ENCODE measurements around the gene FES.

FES gene

DNA sequence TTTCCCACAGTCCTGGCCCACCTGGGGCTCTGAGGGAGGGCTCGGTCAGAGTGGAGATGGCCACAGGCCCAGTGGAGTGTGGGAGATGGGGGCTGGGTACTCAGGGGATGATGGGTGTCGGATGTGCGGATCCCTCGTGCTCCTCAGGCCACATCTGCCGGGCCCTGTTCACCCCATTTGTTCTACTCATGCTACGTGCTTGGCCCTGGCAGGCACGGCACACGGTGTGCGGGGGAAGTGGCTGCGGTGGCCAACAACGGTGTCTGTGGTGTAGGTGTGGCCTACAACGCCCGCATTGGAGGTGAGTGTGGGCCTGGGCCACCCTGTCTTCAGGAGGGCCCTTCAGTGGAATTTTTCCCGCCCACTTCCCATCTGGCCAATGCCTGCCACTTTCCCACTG, 7.0 kb upstream of the FES start:
- no peak for DNase-seq

DNA sequence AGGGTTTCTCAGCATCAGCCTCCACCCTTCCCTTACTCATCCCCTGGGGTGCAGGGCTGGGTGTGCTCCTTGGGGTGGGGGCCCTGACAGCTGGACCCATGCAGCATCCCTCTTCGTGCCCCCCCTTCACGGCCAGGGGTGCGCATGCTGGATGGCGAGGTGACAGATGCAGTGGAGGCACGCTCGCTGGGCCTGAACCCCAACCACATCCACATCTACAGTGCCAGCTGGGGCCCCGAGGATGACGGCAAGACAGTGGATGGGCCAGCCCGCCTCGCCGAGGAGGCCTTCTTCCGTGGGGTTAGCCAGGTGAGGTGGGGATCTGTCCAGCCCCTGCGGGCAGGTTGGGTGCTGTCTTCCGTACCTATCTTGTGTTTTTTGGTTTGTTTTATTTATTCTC, 6.3 kb upstream of the FES start:
- DNase-seq = no peak

DNA sequence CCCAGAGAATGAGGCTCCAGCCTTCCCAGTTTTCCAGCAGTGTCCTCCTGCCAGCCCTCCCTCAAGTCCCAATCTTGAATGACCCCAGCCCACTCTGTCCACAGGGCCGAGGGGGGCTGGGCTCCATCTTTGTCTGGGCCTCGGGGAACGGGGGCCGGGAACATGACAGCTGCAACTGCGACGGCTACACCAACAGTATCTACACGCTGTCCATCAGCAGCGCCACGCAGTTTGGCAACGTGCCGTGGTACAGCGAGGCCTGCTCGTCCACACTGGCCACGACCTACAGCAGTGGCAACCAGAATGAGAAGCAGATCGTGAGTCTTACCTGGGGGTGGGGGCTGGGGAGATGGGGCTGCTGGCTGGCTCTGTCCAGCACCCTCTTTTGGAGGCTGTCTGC, 5.6 kb upstream of the FES start:
- no peak for DNase-seq

DNA sequence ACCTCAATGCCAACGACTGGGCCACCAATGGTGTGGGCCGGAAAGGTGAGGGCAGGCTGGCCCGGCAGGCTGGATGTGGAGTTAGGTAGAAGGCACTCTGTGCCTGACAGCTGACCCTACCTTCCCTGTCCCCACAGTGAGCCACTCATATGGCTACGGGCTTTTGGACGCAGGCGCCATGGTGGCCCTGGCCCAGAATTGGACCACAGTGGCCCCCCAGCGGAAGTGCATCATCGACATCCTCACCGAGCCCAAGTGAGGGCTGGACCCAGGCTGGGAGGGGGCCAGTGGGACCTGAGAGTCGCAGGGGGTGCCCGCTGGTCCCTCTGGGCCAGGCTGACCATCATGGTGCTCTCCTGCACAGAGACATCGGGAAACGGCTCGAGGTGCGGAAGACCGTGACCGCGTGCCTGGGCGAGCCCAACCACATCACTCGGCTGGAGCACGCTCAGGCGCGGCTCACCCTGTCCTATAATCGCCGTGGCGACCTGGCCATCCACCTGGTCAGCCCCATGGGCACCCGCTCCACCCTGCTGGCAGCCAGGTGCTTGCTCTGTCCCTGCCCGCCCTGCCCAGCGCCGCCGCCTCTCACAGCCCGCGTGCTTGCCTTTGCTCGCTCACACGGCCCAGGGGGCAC, 4.5 kb upstream of the FES start:
- DNase-seq = no peak

DNA sequence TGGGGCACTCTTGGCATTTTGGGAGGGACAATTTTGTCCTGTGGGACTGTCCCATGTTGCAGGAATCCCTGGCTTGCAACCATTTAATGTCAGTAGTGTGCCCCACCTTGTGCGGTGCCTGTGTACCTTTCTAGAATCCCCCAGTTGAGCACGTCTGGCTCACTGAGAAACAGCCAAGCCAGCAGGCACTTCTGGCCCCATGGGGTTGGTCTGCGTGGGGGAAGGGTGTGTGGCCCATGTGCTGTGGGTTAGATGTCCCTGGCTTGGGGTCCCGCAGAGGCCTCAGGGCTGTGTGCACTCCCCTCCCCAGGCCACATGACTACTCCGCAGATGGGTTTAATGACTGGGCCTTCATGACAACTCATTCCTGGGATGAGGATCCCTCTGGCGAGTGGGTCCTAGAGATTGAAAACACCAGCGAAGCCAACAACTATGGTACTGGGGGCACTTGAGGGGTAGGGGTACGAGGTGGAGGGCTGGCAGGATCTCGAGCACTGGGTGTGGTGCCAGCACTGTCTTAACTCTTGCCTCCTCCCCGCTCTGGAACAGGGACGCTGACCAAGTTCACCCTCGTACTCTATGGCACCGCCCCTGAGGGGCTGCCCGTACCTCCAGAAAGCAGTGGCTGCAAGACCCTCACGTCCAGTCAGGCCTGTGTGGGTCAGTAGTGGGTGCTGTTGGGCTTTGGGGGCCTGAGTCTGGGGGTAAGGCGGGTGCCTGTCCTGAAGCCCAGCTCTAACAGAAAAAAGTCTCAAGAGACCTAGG, 3.7 kb upstream of the FES start:
- DNase-seq = no peak

DNA sequence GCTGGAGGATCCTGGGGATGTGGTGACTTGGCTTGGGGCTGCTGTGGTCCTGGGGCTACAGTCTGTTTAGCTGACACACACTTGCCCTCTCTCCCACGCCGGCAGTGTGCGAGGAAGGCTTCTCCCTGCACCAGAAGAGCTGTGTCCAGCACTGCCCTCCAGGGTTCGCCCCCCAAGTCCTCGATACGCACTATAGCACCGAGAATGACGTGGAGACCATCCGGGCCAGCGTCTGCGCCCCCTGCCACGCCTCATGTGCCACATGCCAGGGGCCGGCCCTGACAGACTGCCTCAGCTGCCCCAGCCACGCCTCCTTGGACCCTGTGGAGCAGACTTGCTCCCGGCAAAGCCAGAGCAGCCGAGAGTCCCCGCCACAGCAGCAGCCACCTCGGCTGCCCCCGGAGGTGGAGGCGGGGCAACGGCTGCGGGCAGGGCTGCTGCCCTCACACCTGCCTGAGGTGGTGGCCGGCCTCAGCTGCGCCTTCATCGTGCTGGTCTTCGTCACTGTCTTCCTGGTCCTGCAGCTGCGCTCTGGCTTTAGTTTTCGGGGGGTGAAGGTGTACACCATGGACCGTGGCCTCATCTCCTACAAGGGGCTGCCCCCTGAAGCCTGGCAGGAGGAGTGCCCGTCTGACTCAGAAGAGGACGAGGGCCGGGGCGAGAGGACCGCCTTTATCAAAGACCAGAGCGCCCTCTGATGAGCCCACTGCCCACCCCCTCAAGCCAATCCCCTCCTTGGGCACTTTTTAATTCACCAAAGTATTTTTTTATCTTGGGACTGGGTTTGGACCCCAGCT, 2.9 kb upstream of the FES start:
- DNase-seq = no peak

DNA sequence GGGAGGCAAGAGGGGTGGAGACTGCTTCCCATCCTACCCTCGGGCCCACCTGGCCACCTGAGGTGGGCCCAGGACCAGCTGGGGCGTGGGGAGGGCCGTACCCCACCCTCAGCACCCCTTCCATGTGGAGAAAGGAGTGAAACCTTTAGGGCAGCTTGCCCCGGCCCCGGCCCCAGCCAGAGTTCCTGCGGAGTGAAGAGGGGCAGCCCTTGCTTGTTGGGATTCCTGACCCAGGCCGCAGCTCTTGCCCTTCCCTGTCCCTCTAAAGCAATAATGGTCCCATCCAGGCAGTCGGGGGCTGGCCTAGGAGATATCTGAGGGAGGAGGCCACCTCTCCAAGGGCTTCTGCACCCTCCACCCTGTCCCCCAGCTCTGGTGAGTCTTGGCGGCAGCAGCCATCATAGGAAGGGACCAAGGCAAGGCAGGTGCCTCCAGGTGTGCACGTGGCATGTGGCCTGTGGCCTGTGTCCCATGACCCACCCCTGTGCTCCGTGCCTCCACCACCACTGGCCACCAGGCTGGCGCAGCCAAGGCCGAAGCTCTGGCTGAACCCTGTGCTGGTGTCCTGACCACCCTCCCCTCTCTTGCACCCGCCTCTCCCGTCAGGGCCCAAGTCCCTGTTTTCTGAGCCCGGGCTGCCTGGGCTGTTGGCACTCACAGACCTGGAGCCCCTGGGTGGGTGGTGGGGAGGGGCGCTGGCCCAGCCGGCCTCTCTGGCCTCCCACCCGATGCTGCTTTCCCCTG, 2.2 kb upstream of the FES start:
- DNase-seq = no peak

DNA sequence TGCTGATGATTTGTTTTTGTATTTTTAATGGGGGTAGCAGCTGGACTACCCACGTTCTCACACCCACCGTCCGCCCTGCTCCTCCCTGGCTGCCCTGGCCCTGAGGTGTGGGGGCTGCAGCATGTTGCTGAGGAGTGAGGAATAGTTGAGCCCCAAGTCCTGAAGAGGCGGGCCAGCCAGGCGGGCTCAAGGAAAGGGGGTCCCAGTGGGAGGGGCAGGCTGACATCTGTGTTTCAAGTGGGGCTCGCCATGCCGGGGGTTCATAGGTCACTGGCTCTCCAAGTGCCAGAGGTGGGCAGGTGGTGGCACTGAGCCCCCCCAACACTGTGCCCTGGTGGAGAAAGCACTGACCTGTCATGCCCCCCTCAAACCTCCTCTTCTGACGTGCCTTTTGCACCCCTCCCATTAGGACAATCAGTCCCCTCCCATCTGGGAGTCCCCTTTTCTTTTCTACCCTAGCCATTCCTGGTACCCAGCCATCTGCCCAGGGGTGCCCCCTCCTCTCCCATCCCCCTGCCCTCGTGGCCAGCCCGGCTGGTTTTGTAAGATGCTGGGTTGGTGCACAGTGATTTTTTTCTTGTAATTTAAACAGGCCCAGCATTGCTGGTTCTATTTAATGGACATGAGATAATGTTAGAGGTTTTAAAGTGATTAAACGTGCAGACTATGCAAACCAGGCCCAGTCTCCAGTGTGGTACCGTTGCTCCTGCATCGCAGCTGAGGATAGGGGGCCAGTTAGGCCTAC, 1.4 kb upstream of the FES start:
- no peak for DNase-seq

DNA sequence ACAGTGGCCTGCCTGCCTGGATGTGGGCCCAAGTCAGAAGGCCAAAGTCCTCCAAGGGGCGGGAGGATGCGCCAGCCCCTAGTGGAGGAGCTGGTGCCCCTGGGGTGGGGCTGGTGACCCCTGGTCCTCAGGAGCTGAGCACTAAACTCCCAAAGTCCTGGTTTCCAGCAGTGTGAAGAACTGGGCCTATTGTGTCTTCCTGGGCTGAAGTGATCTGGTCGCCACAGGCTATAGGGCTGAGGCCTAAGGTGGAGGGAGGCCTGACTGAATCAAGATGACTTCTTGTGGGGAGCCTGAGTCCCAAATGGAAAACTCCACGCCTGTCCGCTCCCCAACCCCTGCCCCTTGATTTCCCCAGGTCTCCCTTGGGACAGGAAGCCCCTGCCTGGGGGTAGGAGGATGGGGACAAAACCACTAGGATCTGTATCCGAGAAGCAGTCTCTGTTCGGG, 753 bp upstream of the FES start:
- DNase-seq = peak in 1 of 3 donors; percentile 15

DNA sequence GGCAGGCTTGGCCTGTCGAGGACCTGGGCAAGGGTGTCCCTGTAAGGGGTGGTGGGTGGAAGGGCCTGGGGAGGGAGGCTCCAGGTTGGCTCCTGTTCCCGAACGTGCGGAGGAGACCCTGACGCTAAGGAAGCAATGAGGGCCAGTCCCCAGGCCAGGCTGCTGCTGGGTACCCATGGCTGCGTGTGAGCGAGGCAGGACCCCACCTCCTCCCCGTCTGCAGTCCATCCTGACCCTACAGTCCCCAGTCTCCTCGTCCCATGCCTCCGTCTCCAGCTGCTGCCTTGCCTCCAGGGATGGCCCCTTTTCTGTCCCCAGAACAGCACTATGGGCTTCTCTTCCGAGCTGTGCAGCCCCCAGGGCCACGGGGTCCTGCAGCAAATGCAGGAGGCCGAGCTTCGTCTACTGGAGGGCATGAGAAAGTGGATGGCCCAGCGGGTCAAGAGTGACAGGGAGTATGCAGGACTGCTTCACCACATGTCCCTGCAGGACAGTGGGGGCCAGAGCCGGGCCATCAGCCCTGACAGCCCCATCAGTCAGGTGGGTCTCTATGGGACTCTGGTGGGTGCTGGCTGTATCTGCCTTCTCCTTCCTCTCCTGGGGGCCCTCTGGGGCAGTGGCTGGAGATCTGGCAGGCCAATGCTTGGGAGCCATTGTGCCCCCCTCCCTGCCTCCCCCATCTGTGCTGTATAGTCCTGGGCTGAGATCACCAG, 571 bp downstream of the FES start:
- no peak for DNase-seq

DNA sequence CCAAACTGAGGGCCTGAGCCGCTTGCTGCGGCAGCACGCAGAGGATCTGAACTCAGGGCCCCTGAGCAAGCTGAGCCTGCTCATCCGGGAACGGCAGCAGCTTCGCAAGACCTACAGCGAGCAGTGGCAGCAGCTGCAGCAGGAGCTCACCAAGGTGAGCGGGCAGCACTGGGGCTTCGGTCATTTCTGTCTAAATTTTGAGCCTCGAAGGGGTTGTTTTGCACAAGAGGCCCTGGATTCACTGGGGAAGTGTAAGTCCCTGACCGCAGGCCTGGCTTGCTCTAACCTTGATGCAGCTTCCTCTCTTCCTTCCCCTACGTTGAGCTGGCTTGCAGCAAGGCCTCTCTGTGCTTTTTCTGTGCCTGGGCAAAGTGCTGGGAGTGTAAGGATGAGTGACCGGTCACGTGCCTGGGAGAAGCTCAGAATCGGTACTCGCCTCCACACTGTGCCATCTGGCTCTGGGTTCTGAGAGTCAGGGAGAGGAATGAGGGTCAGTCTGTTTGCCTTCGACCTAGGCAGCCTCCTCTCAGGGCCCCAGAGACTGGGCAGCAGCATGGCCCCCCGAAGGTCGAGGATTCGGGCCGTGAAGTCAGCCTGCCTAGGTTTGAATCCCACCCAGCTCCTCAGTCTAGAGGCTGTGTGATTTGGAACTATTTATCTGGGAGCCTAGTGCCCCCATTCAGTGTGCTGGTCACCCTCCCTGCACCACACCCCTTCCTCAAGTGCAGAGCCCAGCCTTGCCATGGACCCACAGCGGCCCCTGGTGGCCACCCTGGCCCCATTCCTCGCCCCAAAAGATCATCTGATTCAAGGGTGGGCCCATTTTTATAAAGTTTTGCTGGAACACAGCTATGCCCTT, 1.4 kb downstream of the FES start:
- DNase-seq = peak; percentile 82 to 91 (median 83)

DNA sequence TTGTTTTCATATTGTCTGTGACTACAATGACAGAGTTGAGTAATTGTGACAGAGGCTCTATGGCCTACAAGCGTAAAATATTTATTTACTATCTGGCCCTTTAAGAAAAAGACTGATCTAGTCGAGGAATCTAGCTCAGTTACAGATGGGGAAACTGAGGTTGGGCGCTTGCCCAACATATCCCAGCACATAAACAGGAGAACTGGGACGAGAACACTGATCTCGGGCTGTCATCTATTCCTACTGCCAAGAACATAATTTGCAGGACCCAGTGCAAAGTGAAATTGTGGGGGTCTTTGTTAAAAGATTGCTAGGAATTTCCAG, 1.9 kb downstream of the FES start:
- DNase-seq = no peak

DNA sequence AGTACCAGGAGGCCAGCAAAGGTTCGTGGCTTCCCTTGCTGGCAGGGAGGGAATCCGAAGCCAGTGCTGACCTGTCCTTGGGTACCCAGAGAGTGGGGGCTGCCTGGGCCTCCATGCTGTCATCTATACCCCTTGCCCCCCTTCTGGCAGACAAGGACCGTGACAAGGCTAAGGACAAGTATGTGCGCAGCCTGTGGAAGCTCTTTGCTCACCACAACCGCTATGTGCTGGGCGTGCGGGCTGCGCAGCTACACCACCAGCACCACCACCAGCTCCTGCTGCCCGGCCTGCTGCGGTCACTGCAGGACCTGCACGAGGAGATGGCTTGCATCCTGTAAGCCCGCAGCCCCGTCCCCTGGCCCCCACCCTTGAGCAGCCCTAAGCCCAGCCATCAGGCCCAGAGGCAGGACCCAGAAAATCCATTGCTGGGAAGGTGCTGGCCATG, 2.8 kb downstream of the FES start:
- no peak for DNase-seq

DNA sequence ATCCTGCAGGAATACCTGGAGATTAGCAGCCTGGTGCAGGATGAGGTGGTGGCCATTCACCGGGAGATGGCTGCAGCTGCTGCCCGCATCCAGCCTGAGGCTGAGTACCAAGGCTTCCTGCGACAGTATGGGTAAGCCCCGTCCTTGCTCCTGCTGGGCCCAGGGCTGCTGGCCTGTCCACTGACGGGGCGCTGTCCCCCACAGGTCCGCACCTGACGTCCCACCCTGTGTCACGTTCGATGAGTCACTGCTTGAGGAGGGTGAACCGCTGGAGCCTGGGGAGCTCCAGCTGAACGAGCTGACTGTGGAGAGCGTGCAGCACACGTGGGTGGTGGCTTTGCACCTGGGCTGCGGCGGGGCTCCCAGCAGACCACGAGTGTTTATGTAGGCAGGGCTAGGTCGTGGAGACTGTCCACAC, 5.0 kb downstream of the FES start:
- no peak for DNase-seq

DNA sequence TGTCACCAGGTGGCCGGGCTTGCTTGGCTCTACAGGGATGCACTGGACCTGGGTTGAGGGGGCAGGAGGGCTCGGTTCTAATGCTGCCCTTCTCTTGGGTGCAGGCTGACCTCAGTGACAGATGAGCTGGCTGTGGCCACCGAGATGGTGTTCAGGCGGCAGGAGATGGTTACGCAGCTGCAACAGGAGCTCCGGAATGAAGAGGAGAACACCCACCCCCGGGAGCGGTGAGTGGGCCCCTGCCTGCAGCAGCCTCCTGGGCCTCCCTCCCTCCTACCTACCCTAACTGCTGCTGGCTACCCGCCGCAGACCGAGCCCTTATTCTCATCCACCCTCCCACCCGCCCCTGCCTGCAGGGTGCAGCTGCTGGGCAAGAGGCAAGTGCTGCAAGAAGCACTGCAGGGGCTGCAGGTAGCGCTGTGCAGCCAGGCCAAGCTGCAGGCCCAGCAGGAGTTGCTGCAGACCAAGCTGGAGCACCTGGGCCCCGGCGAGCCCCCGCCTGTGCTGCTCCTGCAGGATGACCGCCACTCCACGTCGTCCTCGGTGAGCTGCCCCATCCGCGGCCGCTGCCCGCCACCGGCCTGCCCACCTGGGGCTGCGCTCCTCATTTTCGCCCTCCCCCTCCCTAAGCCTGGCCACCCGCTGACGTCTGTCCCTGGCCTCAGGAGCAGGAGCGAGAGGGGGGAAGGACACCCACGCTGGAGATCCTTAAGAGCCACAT, 5.6 kb downstream of the FES start:
- no peak for DNase-seq

DNA sequence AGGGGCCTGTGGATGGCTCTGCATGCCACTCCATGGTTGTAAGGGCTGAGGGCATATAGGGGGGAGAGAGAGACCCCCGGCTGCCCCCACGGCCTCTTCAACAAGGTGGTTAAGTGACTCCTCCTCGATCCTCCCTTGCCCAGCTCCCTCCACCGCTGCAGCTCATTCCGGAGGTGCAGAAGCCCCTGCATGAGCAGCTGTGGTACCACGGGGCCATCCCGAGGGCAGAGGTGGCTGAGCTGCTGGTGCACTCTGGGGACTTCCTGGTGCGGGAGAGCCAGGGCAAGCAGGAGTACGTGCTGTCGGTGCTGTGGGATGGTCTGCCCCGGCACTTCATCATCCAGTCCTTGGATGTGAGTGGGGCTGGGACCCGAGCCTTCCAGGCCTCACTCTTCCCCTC, 6.5 kb downstream of the FES start:
- no peak for DNase-seq

DNA sequence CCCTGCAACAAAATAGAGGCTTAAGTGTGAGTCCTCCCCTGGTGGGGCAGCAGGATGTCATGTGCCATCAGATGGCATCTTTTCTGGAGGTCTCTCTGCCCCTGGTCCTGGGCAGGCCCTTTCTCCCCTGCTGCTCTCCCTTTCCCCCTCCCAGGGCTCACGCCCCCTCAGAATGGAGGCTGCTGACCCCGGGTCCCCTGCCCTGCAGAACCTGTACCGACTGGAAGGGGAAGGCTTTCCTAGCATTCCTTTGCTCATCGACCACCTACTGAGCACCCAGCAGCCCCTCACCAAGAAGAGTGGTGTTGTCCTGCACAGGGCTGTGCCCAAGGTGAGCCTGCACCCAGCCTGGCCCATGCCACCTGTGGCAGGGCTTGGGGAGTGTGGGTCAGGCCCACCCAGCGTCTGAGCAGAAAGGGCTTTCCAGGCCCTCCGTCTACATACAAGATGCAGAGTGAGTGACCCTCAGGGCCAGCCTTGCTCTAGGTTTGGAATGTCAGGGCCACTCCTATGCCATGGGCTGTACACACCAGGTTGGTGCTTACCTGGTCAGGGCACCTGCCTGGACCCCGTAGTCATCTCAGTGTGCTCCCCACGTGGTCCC, 7.1 kb downstream of the FES start:
- no peak for DNase-seq

DNA sequence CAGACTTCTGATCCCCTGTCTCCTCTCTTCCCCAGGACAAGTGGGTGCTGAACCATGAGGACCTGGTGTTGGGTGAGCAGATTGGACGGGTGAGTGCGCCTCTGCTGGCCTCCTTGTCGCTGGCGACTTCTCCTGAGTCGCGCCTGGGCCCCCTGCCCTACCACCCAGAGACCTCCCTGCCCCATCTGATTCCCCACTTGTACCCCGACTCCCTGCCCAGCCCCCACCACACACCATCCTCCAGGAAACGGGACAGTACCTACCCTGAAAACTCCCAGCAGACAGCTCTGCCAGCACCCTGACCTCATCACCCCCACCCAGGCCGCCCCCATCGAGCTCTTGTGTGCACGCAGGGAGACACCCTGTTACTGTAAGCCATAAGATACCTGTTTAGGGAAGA, 7.7 kb downstream of the FES start:
- no peak for DNase-seq

DNA sequence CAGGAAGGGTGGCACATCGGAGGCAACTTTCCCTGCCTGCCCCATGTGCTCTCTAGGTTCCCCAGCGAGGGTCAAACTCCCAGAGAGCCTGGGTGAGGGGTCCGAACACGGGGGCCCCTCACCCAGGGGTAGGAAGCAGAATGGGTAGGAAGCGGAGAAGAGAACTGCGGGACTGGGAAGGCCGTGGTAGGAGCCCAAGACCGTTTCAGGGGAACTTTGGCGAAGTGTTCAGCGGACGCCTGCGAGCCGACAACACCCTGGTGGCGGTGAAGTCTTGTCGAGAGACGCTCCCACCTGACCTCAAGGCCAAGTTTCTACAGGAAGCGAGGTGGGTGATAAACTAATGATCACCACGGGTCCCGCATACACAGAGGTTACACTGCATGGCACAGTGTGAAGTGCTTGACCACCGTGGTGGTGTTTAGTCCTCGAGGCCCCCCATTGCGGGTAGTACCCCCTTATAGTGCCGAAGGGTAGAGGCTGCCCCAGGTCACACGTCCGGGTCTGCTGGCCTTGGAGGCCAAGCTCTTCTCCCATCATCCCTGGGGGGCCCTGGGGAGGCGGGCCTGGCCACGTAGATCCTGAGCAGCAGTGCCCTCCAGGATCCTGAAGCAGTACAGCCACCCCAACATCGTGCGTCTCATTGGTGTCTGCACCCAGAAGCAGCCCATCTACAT, 8.3 kb downstream of the FES start:
- DNase-seq = no peak

Measured in suppressor macrophage treated with lipopolysaccharide for 1 hour (primary cell).